ENCODE data around the gene TRAPPC2.
A peak's percentile ranks its signal among the peaks of the same experiment; 100 is the strongest.

Gene TRAPPC2

DNA sequence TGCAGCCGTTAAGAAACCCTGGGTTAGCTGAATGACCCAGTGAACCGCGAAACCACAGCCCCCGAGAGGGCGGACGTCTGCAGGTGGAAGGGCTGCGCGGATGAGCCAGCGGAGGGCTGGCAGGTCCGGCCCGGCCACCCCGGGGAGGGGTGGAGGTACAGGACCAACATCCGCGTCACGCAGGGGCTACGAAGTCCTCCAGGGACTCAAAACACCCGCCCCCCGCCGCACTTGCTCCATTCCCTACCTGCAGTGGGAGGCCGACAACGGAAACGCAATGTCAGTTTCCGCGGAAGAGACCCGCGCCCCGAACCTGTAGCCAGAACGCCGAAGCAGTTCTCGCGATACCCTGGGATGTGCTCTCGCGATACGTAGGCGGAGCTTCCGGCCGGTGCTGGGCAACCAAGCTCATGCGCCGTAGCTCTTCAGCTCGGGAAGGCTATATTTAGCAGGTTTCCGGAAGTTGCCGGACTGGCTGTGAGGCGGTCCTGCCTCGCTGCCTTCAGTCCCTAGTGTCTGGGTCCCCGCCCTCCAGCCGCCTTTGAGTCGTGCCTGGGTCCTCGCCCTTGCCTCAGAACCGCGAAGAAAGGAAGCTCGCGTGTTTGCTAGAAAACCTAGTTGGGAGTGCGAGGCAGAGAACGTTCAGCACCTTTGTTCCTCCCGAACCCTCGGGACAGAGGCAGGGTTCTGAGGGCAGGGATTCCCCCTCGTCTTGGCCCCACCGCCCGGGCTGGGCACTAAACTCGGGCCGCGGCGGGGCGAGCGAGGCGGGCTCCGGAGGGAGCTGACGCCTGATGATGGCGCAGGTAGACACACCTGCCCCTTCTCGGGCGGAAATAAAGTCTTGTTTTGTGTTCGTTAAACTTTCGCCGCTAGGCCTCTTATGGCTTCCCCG lies at the start of gene TRAPPC2, which contains the start of gene OFD1:
Gene TRAPPC2 (minus strand): TSS at position 343 of the 895 bp plus-strand sequence. CDS start 14,657 bp downstream, outside the sequence.
Gene OFD1 (plus strand): TSS at position 471 of the 895 bp plus-strand sequence. CDS start 324 bp downstream, at position 795.
- H3K27ac Mint-ChIP-seq: peak within 1 kb of the TSS; percentile 96
- peaks cover 29% of the 10 kb centered on the region for H3K4me1 Mint-ChIP-seq (ENCODE audit: low read depth)
- peaks cover 33% of the 10 kb centered on the region for H3K36me3 Mint-ChIP-seq (ENCODE audit: low read depth)
- H3K27me3 Mint-ChIP-seq (ENCODE audit: low read depth): no peaks in the 10 kb centered on the region
- no peaks in the 10 kb centered on the region for H3K9me3 Mint-ChIP-seq
- peak; percentile 87 for DNase-seq (ENCODE audit: low spot score)
- H3K4me3 Mint-ChIP-seq: peak within 1 kb of the TSS; percentile 98

DNA sequence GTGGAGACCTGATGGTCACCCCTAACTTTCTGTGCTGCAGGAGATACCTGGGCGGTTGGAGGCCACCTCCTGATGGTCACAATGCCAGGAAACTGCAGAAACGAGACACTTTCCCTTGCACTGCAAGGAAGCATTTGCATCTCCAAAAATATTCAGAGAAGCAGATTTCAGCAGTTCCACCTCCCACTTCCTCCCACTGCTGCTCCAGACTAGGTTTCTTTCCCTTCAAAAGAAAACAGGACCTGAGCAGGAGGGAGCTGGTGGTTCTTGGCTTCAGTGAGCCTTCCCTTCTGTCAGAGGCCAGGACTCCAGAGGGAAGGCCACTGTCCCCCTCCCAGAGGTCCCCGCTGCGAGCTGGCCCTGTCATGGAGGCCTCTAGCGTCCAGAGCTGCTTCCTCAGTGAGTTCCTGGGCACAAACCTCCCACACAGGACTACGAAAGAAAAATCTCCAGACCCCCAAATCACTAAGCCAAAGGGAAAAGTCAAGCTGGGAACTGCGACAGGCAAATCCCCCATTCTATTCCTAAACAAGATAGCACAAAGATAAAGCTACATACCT lies 46.5 kb upstream of the TRAPPC2 start:
- Mint-ChIP-seq H3K36me3 (ENCODE audit: low read depth) (peaks cover under 1% of the 10 kb centered on the region), H3K4me1 (ENCODE audit: low read depth) (no peaks in the 10 kb centered on the region), H3K9me3 (no peaks in the 10 kb centered on the region)

DNA sequence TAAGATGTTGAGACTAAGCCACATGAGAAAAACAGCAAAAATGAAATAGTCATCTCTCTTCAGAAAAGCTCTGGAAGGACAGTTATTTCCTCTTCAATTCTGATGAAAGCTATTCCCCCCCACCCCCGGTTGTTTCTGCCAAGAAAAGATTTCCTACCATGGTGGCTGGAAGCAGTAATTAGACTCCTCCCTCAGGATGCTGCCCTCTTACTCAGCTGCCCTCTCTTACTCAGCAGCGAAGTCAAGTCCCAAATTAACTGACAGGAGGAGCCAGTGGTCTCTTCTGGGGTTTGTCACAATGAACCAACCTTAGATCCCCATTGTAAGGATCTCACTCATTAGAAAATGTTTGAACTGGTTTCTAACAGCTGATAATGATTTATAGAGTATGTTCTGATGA lies 44.5 kb upstream of the TRAPPC2 start:
- Mint-ChIP-seq H3K27ac (no peak overlapping the region), H3K4me3 (no peak overlapping the region), H3K36me3 (ENCODE audit: low read depth) (peaks cover 11% of the 10 kb centered on the region), H3K27me3 (ENCODE audit: low read depth) (no peaks in the 10 kb centered on the region), H3K9me3 (no peaks in the 10 kb centered on the region), H3K4me1 (ENCODE audit: low read depth) (no peaks in the 10 kb centered on the region)
- DNase-seq (ENCODE audit: low spot score): no peak

More for the DNA sequence above, 46.5 kb upstream of the TRAPPC2 start:
- DNase-seq (ENCODE audit: low spot score): no peak
- no peak overlapping the region for H3K27ac Mint-ChIP-seq
- no peak overlapping the region for H3K4me3 Mint-ChIP-seq
- H3K27me3 Mint-ChIP-seq (ENCODE audit: low read depth): no peaks in the 10 kb centered on the region

DNA sequence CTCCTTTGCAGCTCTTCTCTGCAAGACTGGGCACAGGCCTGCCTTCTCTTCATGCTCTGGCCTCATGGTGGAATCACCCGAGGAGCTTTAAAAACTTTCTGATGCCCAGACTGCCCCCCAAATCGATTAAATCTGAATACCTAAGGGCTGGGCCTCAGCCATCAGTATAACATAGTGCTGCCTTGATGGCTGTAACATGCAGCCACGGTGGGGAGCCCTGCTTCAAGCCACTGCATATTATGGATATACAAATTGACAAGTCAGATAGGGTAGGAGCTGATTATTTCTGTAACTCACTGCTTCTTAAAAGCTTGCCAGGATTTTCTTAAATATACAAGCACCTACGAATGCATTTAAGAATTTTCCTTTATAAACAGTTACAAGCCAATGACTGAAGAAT lies 42.0 kb upstream of the TRAPPC2 start:
- H3K4me3 Mint-ChIP-seq: no peak overlapping the region
- no peak for DNase-seq (ENCODE audit: low spot score)
- peaks cover 19% of the 10 kb centered on the region for H3K36me3 Mint-ChIP-seq (ENCODE audit: low read depth)
- no peaks in the 10 kb centered on the region for H3K27me3 Mint-ChIP-seq (ENCODE audit: low read depth)
- no peaks in the 10 kb centered on the region for H3K4me1 Mint-ChIP-seq (ENCODE audit: low read depth)
- H3K9me3 Mint-ChIP-seq: no peaks in the 10 kb centered on the region
- H3K27ac Mint-ChIP-seq: no peak overlapping the region

DNA sequence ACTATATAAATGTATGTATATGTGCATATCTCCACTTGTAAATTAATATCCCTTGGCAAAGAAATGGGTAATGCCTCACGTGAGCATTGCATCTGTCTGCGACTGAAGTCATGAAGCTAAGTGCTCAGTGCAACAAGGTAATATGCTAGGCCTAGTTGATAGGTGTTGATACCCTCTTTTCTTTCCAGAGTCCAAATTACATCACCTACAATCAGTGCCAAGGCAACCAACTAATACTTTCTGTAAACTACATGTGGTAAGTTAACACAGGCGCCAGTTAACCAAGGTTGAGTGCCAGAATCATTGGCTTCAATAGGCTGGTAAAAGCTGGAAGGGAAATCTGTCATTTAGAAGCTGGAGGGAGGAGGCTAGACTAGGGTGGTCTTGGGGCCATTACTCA lies 41.4 kb upstream of the TRAPPC2 start:
- DNase-seq (ENCODE audit: low spot score): no peak
- Mint-ChIP-seq H3K4me1 (ENCODE audit: low read depth) (no peaks in the 10 kb centered on the region), H3K36me3 (ENCODE audit: low read depth) (peaks cover 19% of the 10 kb centered on the region), H3K27ac (no peak overlapping the region), H3K27me3 (ENCODE audit: low read depth) (no peaks in the 10 kb centered on the region), H3K4me3 (no peak overlapping the region), H3K9me3 (no peaks in the 10 kb centered on the region)

DNA sequence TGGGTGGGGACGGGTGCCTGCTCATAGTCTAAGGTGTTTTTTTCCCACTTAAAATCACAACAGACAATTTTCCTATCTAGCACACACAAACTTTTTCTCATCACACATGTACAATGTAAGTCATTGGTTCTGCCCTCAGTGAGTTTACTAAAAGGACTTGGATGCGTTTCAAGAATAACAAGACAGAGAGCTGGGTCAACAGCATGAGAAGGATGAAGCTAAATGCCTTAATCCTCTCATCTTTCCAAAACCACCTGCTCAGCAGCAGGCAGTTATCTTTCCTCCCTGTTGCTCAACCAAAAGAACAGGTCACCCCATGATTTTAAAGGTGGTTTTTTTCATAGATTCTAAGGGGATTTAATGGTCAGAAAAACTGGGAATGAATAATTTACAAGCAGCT lies 40.3 kb upstream of the TRAPPC2 start:
- Mint-ChIP-seq H3K4me3 (no peak overlapping the region), H3K36me3 (ENCODE audit: low read depth) (peaks cover 23% of the 10 kb centered on the region), H3K27me3 (ENCODE audit: low read depth) (no peaks in the 10 kb centered on the region), H3K9me3 (no peaks in the 10 kb centered on the region), H3K27ac (no peak overlapping the region), H3K4me1 (ENCODE audit: low read depth) (peaks cover 3% of the 10 kb centered on the region)
- DNase-seq (ENCODE audit: low spot score): no peak

DNA sequence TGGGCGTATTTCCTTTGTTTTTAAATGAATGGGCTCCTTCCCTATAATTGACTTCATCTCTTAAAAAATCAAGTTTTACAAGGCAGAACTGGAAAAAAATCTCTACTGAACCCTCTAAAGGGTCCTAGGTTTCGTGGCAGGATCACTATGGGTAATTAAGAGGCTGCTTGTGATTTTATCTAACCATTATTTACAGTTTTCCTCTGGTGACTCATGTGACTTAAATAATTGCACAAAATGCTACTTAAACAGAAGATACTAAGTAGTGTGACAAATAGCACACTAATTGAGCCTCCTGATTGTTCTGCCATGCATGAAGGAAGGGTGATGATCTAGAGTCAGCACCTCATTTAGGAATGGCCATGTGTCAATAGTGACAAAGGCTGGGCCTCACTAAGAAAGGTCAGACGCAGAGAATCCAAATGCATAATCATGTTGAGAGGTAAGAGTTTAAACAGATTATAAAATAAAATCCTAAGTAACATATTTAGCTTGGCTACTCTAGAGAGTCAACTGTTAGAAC lies 35.7 kb upstream of the TRAPPC2 start:
- H3K4me1 Mint-ChIP-seq (ENCODE audit: low read depth): peaks cover 3% of the 10 kb centered on the region
- H3K9me3 Mint-ChIP-seq: no peaks in the 10 kb centered on the region
- no peak overlapping the region for H3K4me3 Mint-ChIP-seq
- no peaks in the 10 kb centered on the region for H3K27me3 Mint-ChIP-seq (ENCODE audit: low read depth)
- peaks cover 47% of the 10 kb centered on the region for H3K36me3 Mint-ChIP-seq (ENCODE audit: low read depth)
- no peak for DNase-seq (ENCODE audit: low spot score)
- no peak overlapping the region for H3K27ac Mint-ChIP-seq

DNA sequence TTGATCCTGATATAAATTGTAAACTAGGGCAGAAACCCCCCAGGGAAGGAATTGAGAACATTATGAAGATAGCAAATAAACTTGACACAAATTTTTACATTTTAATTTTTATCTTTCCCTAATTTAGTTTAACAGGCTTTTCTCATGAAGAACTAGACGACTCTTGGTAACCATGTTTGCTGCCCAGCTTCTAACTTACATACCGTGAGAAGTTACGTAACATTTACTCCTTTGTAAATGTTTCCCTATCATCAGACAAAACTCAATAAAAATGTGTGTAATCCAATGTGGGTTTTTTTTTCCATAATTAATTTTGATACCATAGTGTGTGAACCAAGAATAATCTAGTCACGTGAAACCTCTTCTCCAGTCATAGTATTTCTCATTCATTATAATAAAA lies 34.5 kb upstream of the TRAPPC2 start:
- Mint-ChIP-seq H3K27ac (no peak overlapping the region), H3K36me3 (ENCODE audit: low read depth) (peaks cover 39% of the 10 kb centered on the region), H3K27me3 (ENCODE audit: low read depth) (no peaks in the 10 kb centered on the region)

DNA sequence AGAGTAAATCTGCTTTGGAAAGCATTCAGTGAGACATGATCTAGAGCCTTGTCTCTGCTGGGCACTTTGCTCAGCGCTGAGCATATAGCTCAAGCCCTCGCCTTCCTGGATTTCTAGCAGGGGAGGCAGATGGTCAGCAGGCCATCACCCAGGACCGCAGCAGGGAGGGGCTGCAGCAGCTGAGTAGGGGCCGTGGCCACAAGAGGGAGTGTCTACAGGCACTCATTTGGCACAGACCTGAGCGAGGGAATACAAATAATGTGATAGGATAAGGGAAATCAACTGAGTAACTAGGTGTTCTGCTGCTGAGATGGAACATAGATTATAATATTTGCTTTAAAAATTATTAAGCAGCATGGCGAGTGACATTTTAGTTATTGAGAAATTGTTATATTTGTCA lies 30.3 kb upstream of the TRAPPC2 start:
- Mint-ChIP-seq H3K27me3 (ENCODE audit: low read depth) (no peaks in the 10 kb centered on the region), H3K9me3 (no peaks in the 10 kb centered on the region), H3K36me3 (ENCODE audit: low read depth) (peaks cover 42% of the 10 kb centered on the region), H3K4me1 (ENCODE audit: low read depth) (peaks cover 5% of the 10 kb centered on the region), H3K4me3 (no peak overlapping the region), H3K27ac (no peak overlapping the region)
- no peak for DNase-seq (ENCODE audit: low spot score)

More for the DNA sequence above, 34.5 kb upstream of the TRAPPC2 start:
- Mint-ChIP-seq H3K9me3 (no peaks in the 10 kb centered on the region), H3K4me3 (no peak overlapping the region), H3K4me1 (ENCODE audit: low read depth) (peaks cover 3% of the 10 kb centered on the region)
- DNase-seq (ENCODE audit: low spot score): no peak

DNA sequence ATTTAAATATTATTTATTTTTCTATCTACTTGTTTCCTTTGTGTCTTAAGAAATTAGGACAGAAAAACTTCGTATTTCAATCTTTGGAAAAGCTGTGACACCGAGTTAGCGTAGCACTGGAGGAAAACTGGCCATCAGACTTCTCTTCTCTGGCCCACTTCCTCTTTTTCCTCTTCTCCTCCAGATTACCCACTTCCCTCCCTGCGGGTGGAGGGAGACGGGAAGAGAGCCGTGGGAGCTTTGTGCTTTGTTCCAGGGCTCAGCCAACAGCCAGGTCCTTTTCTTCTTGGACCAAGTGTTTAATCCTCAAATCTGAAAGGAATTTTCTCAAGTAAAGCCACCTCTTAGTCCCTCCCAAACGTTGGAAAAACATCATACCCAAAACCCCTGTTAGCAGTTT lies 29.9 kb upstream of the TRAPPC2 start:
- Mint-ChIP-seq H3K9me3 (no peaks in the 10 kb centered on the region), H3K27me3 (ENCODE audit: low read depth) (no peaks in the 10 kb centered on the region), H3K27ac (no peak overlapping the region), H3K36me3 (ENCODE audit: low read depth) (peaks cover 42% of the 10 kb centered on the region), H3K4me1 (ENCODE audit: low read depth) (peaks cover 5% of the 10 kb centered on the region), H3K4me3 (no peak overlapping the region)
- DNase-seq (ENCODE audit: low spot score): no peak

DNA sequence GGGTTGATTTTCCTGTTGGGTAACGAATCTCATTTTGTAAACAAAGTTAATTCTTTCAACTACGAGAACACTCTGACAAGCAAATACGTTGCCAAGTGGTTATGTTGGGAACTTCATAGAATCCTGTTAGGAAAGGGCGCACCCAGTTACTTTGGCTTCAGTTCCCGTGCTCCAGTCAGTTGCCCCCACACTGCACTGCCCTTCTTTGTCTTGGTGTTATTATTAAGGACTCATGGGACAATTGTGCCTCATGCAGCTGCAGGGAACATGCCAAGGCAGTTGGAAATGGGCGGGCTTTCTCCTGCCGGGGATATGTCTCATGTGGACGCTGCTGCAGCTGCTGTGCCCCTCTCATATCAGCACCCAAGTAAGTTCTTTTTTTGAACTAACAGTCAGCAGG lies 29.1 kb upstream of the TRAPPC2 start:
- Mint-ChIP-seq H3K4me1 (ENCODE audit: low read depth) (peaks cover 5% of the 10 kb centered on the region), H3K36me3 (ENCODE audit: low read depth) (peaks cover 41% of the 10 kb centered on the region), H3K9me3 (no peaks in the 10 kb centered on the region), H3K4me3 (no peak overlapping the region), H3K27ac (no peak overlapping the region), H3K27me3 (ENCODE audit: low read depth) (no peaks in the 10 kb centered on the region)
- DNase-seq (ENCODE audit: low spot score): no peak

DNA sequence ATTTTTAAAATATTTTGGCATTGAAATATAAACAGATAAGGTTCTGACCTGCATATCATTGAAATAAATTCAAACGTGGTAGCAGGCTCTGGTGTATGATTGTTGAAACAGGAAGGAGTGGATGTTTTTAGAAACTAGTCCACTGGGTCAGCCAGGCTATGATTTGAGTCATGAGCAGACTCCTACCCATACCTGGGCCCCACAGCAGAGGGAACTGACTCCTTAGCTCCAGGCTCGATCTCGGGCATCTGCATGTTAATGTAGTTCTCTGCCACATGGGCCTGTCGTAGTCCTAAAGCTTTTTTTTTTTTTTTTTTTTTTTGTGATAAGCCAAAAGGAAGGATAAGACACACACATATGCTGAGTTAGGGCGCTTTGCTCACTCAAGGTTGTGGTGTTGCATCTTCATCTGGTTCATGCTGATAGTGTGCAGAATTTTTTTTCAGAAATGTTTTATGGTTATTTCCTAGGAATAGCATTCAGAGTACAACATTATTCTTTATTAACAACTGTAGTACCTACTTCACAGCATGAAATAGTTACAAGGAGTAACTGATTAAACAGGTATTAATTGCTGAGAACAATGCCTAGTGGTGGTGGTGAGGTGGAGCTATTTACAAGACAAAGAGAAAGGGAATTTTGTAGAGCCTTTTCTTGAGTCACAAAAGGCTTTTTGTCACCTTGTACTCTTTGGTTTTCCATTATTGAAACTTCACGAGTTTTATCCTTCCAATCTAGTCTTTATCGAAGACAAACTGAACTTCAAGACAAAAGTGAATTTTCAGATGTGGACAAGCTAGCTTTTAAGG lies 27.4 kb upstream of the TRAPPC2 start:
- H3K9me3 Mint-ChIP-seq: no peaks in the 10 kb centered on the region
- no peak overlapping the region for H3K27ac Mint-ChIP-seq
- no peaks in the 10 kb centered on the region for H3K27me3 Mint-ChIP-seq (ENCODE audit: low read depth)
- H3K36me3 Mint-ChIP-seq (ENCODE audit: low read depth): peaks cover 36% of the 10 kb centered on the region
- no peak for DNase-seq (ENCODE audit: low spot score)
- no peak overlapping the region for H3K4me3 Mint-ChIP-seq
- H3K4me1 Mint-ChIP-seq (ENCODE audit: low read depth): peaks cover 5% of the 10 kb centered on the region

DNA sequence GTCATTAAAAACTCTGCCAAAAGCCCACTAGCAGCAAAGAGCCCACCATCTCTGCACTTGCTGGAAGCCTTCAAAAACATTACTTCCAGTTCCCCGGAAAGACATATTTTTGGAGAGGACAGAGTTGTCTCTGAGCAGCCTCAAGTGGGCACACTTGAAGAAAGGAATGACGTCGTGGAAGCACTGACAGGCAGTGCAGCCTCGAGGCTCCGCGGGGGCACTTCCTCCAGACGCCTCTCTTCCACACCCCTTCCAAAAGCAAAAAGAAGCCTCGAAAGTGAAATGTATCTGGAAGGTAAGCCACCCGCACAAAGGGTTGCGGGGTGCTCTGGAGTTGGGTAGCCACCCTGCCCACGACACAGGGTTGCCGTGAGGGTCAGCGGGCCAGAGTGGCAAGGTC lies 26.0 kb upstream of the TRAPPC2 start:
- Mint-ChIP-seq H3K27ac (no peak overlapping the region), H3K27me3 (ENCODE audit: low read depth) (no peaks in the 10 kb centered on the region), H3K4me1 (ENCODE audit: low read depth) (peaks cover 7% of the 10 kb centered on the region), H3K9me3 (no peaks in the 10 kb centered on the region), H3K4me3 (no peak overlapping the region), H3K36me3 (ENCODE audit: low read depth) (peaks cover 23% of the 10 kb centered on the region)
- no peak for DNase-seq (ENCODE audit: low spot score)

Data from T-helper 2 cell treated with Interferon-gamma antibody and Interleukin-4, amounts not matched to agents 5 μg/mL and 100 μg/mL, for 36 hours (primary cell).